IMR-90 (cell line): ENCODE data around the gene PRRC2A. TPM values are rescaled to one million over a fixed set of nuclear protein-coding genes. Genes with fewer than 3 reads are reported as not detected.

Source experiments
- ATAC-seq: fragments of 200-7000 bp; cut with Tn5 transposase; 2 replicates; pipeline ENCODE4 v1.9.1; 2020; ENCODE audit warnings: low read depth, mild to moderate bottlenecking, moderate library complexity
- BruUV-seq: library from RNA; stranded (reverse); fragments of 400-500 nt; replicated peaks from 2 replicates; lab custom pipeline; 2021; lab: Mats Ljungman, UMichigan
- CTCF ChIA-PET: fragments of 300-600 bp; formaldehyde crosslinking; extraction: SDS; loops from one replicate; lab custom pipeline; 2021; ENCODE audit warnings: antibody characterized with exemption; lab: Yijun Ruan, JAX
- POLR2A ChIA-PET: fragments of 300-600 bp; sonication (Branson Sonifier 250); formaldehyde crosslinking; loops from one replicate; lab custom pipeline; 2022; ENCODE audit warnings: antibody characterized with exemption; ENCODE audit not compliant: unreplicated experiment; lab: Charles Lee
- DNase-seq: peaks from one replicate; pipeline ENCODE4 v3.0.0; 2013
- H2AFZ ChIP-seq: replicated peaks from 2 replicates; pipeline ENCODE3; 2013; ENCODE audit warnings: low read length, mild to moderate bottlenecking; ENCODE audit not compliant: poor library complexity
- H2AK5ac ChIP-seq: 2 replicates; pipeline ENCODE4 v1.6.1; 2013; ENCODE audit warnings: low read depth, low read length, inconsistent platforms
- H2AK9ac ChIP-seq: replicated peaks from 2 replicates; pipeline ENCODE3; 2013; ENCODE audit warnings: mild to moderate bottlenecking, low read depth, low read length, moderate library complexity; ENCODE audit not compliant: poor library complexity
- H2BK120ac ChIP-seq: 2 replicates; pipeline ENCODE4 v1.6.1; 2013; ENCODE audit warnings: low read depth, low read length, inconsistent platforms
- H2BK15ac ChIP-seq: 3 replicates; pipeline ENCODE4 v1.6.1; 2013; ENCODE audit warnings: low read depth, low read length, inconsistent platforms
- H2BK20ac ChIP-seq: 2 replicates; pipeline ENCODE4 v1.6.1; 2013; ENCODE audit warnings: low read depth, mild to moderate bottlenecking, inconsistent platforms, low read length, moderate library complexity
- H2BK5ac ChIP-seq: 2 replicates; pipeline ENCODE4 v1.6.1; 2013; ENCODE audit warnings: mild to moderate bottlenecking, low read depth, low read length, inconsistent platforms; ENCODE audit not compliant: poor library complexity, severe bottlenecking
- H3K14ac ChIP-seq: replicated peaks from 2 replicates; pipeline ENCODE4 v1.6.1; 2013; ENCODE audit warnings: low read depth, low read length, inconsistent platforms
- H3K18ac ChIP-seq: 2 replicates; pipeline ENCODE4 v1.6.1; 2013; ENCODE audit warnings: low read depth, low read length, control low read depth
- H3K23ac ChIP-seq: 2 replicates; pipeline ENCODE4 v1.6.1; 2013; ENCODE audit warnings: low read depth, low read length, inconsistent platforms
- H3K27ac ChIP-seq: 2 replicates; pipeline ENCODE4 v1.5.1; 2013; ENCODE audit warnings: mild to moderate bottlenecking, control low read depth, low read length; ENCODE audit not compliant: insufficient read depth
- H3K27me3 ChIP-seq: 2 replicates; pipeline ENCODE4 v1.6.1; 2013; ENCODE audit warnings: low read length; ENCODE audit not compliant: control insufficient read depth, insufficient read depth
- H3K36me3 ChIP-seq: 2 replicates; pipeline ENCODE4 v1.6.1; 2013; ENCODE audit warnings: low read length, mixed read lengths; ENCODE audit not compliant: control insufficient read depth, insufficient read depth
- H3K4ac ChIP-seq: 2 replicates; pipeline ENCODE4 v1.6.1; 2013; ENCODE audit warnings: low read depth, low read length, inconsistent platforms
- H3K4me1 ChIP-seq: 2 replicates; pipeline ENCODE4 v1.6.1; 2013; ENCODE audit warnings: low read length, mixed read lengths; ENCODE audit not compliant: control insufficient read depth, insufficient read depth
- H3K4me2 ChIP-seq: 2 replicates; pipeline ENCODE4 v1.6.1; 2013; ENCODE audit warnings: low read depth, mild to moderate bottlenecking, control low read depth, low read length, moderate library complexity
- H3K4me3 ChIP-seq: 2 replicates; pipeline ENCODE4 v1.5.1; 2013; ENCODE audit warnings: low read depth, mild to moderate bottlenecking, control low read depth, low read length, moderate library complexity; ENCODE audit not compliant: insufficient read depth
- H3K56ac ChIP-seq: 2 replicates; pipeline ENCODE4 v1.6.1; 2013; ENCODE audit warnings: low read length, inconsistent platforms; ENCODE audit not compliant: insufficient read depth; ENCODE audit errors: extremely low read depth
- H3K79me1 ChIP-seq, 2 experiments: 2 replicates each; pipeline ENCODE4 v1.6.1; 2013; ENCODE audit warnings: low read length in 2 of 2, inconsistent platforms in 1 of 2, low read depth in 1 of 2
- H3K9ac ChIP-seq: 2 replicates; pipeline ENCODE4 v1.6.1; 2013; ENCODE audit warnings: low read depth, low read length, control low read depth
- H3K9me1 ChIP-seq: 2 replicates; pipeline ENCODE4 v1.6.1; 2013; ENCODE audit warnings: low read length, inconsistent platforms; ENCODE audit not compliant: insufficient read depth
- H3K9me3 ChIP-seq: 2 replicates; pipeline ENCODE4 v1.6.1; 2013; ENCODE audit warnings: low read length; ENCODE audit not compliant: control insufficient read depth, insufficient read depth
- H4K20me1 ChIP-seq: 2 replicates; pipeline ENCODE4 v1.6.1; 2013; ENCODE audit warnings: low read length, inconsistent platforms; ENCODE audit not compliant: insufficient read depth
- H4K5ac ChIP-seq: 2 replicates; pipeline ENCODE4 v1.6.1; 2013; ENCODE audit warnings: mild to moderate bottlenecking, low read depth, low read length, control low read depth
- H4K8ac ChIP-seq, 2 experiments: 2 replicates each; pipeline ENCODE4 v1.6.1; 2013; ENCODE audit warnings: low read depth in 2 of 2, low read length in 2 of 2, control low read depth in 1 of 2, inconsistent platforms in 1 of 2
- H4K91ac ChIP-seq: 2 replicates; pipeline ENCODE4 v1.6.1; 2013; ENCODE audit warnings: low read depth, low read length, inconsistent platforms; ENCODE audit not compliant: insufficient read depth
- FOS ChIP-seq: fragments of 150-350 bp; IDR thresholded peaks from 2 replicates; pipeline ENCODE4 v1.6.1; 2016; ENCODE audit warnings: low read depth, low read length
- MAZ ChIP-seq: IDR thresholded peaks from 2 replicates; pipeline ENCODE4 v1.6.1; 2012; ENCODE audit warnings: low read depth, mild to moderate bottlenecking, low read length, improper control_type of control experiment, moderate library complexity, borderline replicate concordance
- POLR2A ChIP-seq: IDR thresholded peaks from 2 replicates; pipeline ENCODE4 v1.6.1; 2012; ENCODE audit warnings: mild to moderate bottlenecking, low read depth, low read length
- WGBS, 2 experiments: methylation state at CpG; one replicate each; pipeline versions ENCODE4 v1.1.5 to v1.1.7; 2013; ENCODE audit warnings: missing lambda C conversion rate in 2 of 2; ENCODE audit not compliant: insufficient read length in 1 of 2; ENCODE audit errors: extremely low coverage in 2 of 2; 5-methylcytosine and 5-hydroxymethylcytosine counted together
- dilution Hi-C: fragments of 300-500 bp; cut with HindIII; formaldehyde crosslinking; loops from one replicate; pipeline ENCODE4 v1.14.3; 2018; ENCODE audit warnings: low sequenced_read_pairs; ENCODE audit not compliant: unreplicated experiment
- in situ Hi-C: fragments of 300-500 bp; cut with MboI; formaldehyde crosslinking; loops from 3 replicates; pipeline ENCODE4 v1.14.3; 2019; ENCODE audit warnings: low sequenced_read_pairs, inconsistent platforms, mixed read lengths
- intact Hi-C: fragments of 100-400 bp; cut with micrococcal nuclease; formaldehyde crosslinking; loops from 2 replicates; pipeline ENCODE4 v1.10.0; 2022
- polyA plus RNA-seq, 3 experiments: library from polyadenylated mRNA; depleted of rRNA; stranded (reverse); fragments of >200 nt; gene quantifications; 2 replicates each; pipeline ENCODE4 v1.2.3, GENCODE V29; 2012; ENCODE audit warnings: low replicate concordance in 1 of 3
- total RNA-seq: library from RNA; depleted of rRNA; stranded (reverse); fragments of >200 nt; gene quantifications from 2 replicates; pipeline ENCODE4 v1.2.3, GENCODE V29; 2012

PRRC2A gene
- total and polyA plus RNA-seq, 2 of the 4 experiments (the other 2 are of a cell fraction), result 7.7 to 88.6 TPM

DNA sequence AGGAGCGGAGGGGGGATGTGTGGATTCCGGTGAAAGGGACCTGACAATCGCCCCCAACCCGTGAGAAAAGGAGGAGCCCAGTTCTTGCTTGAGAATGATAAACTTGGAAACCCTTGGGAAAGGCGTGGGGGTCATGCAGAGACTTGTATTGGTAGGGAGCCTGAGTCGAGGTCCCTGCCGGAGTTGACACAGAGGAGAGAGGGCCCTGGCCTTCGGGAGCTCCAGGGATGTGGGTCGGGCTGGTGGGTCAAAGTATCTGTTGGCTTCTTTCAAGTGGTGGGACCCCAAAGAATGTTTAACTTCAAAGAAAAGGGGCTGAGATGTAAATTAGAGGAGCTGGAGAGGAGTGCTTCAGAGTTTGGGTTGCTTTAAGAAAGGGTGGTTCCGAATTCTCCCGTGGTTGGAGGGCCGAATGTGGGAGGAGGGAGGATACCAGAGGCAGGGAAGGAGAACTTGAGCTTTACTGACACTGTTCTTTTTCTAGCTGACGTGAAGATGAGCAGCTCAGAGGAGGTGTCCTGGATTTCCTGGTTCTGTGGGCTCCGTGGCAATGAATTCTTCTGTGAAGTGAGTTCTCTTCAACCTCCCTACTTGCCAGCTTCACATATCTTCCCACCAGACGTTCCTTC lies 45.9 kb downstream of the PRRC2A start:
- TF ChIP-seq FOS (no peak), MAZ (peak; percentile 1; the same call in 1 of the 2 replicates), POLR2A (no peak)
- POLR2A ChIA-PET, result no interaction called here
- no peak overlapping the region; the same call in 1 of the 2 replicates for H3K18ac ChIP-seq

More for the DNA sequence above, 45.9 kb downstream of the PRRC2A start:
- 4% methylated on average over 12 of the region's 15 CpGs; no CpG with 5 or more reads in 1 of the 2 experiments for WGBS, 2 experiments
- no peaks in the 10 kb centered on the region for H3K27me3 ChIP-seq
- peak overlapping the region; percentile 83 for H4K5ac ChIP-seq
- H4K91ac ChIP-seq, result peak overlapping the region; percentile 91
- peak overlapping the region; percentile 92 for H2BK5ac ChIP-seq
- DNase-seq (peak; percentile 9), ATAC-seq (no peak)
- peak overlapping the region; percentile 90 for H2AFZ ChIP-seq
- peak overlapping the region; percentile 96 for H3K4ac ChIP-seq
- peaks cover 12% of the 10 kb centered on the region for H3K4me1 ChIP-seq
- H3K56ac ChIP-seq, result peak overlapping the region; percentile 68; the same call in 1 of the 2 replicates
- H2AK5ac ChIP-seq, result peak overlapping the region; percentile 80
- H3K79me1 ChIP-seq, result peaks cover 17 to 86% of the 10 kb centered on the region in 2 experiments
- peak overlapping the region; percentile 93 for H3K4me2 ChIP-seq
- H2BK20ac ChIP-seq, result no peak overlapping the region
- H4K8ac ChIP-seq, result peak overlapping the region; percentile 70 to 93
- peak overlapping the region; percentile 92 for H3K23ac ChIP-seq
- H3K27ac ChIP-seq, result peak overlapping the region; percentile 97
- peaks cover 6% of the 10 kb centered on the region; the same call in 1 of the 2 replicates for H3K9me1 ChIP-seq
- H2AK9ac ChIP-seq, result peak overlapping the region; percentile 99
- BruUV-seq, result no TSS peak
- H4K20me1 ChIP-seq, result peaks cover 6% of the 10 kb centered on the region
- peak overlapping the region; percentile 95 for H3K4me3 ChIP-seq
- no peak overlapping the region for H2BK15ac ChIP-seq
- intact Hi-C loops (no loop called here), in situ Hi-C loops (no loop called here), dilution Hi-C loops (no loop called here)
- CTCF ChIA-PET, result interaction anchor here (0.6 kb wide), 1 partner anchor 15 kb away, joined by 3 read pairs; the partner anchor contains the start of gene LY6G5C
- peak overlapping the region; percentile 94 for H3K9ac ChIP-seq
- H3K14ac ChIP-seq, result peak overlapping the region; percentile 90
- peak overlapping the region; percentile 69; the same call in 1 of the 2 replicates for H2BK120ac ChIP-seq
- H3K9me3 ChIP-seq, result no peaks in the 10 kb centered on the region
- H3K36me3 ChIP-seq, result peaks cover 45% of the 10 kb centered on the region
